GM21381 (cell line): Measurements from ENCODE around the gene HPS1.

ENCODE experiments used
- ATAC-seq: cut with Tn5 transposase; IDR thresholded peaks from one replicate; pipeline ENCODE4 v1.9.1; 2021; ENCODE audit warnings: mild to moderate bottlenecking, moderate library complexity; ENCODE audit not compliant: unreplicated experiment

HPS1 gene

DNA sequence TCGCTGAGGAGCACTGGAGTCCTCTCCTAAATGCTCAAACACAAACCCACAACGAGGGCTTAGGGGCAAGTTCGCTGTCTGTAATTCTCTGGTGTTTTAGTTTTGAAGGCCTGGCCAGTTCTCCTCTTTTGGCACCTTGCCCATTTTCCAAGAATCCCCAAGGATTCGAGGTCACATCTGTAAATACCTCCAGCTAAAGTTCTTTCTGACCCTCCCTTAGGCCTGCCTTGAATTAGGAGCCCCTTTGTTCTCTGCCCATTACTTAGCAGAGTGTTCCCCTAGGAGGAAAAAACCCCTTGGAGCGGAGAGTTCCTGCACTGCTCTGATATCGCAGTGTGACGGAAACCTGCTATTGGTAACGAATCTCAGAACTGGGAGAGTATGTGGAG, 31.0 kb downstream of the HPS1 start:
- no peak for ATAC-seq

DNA sequence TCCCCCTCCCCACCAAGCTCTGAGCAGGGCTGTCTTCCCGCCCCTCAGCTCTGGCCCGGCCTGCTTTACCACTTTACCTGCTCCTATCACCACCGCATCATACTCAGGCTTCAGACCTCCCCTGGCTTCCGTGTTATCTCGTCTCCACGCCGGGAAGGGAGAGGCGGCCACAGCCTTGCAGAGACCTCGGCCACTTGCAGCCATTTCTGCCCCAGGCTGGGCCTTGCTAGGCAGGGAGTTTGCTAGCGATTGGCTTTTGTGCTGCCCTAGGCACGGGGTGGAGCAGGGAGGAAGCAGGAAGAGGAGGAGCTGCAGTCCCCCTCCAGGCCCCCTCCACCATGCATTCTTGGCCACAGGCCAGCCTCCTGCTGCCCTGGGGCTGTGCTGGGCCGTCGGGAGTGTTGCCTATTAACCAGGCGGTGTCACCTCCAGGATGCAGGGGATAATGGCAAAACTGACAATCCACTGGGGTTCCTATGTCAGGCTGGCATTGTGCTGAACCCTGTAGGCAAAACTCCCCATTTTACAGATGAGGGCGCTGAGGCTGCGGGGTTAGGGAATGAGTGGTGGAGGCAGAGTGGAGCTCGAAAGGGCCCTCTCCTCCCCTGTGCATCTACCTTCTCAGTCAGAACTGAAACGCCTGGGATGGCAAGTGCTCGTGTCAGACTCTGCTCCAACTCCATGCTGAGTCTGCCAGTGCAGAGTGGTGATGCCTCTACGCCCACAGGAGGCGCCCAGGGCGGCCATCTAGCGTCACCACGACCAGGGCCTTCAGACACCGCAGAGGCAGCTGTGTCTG, 31.6 kb downstream of the HPS1 start, which contains the start of gene PYROXD2:
TSS of gene PYROXD2 (minus strand) at position 251 of the 799 bp plus-strand sequence. CDS start at position 204, 47 bp downstream.
- ATAC-seq = no peak

DNA sequence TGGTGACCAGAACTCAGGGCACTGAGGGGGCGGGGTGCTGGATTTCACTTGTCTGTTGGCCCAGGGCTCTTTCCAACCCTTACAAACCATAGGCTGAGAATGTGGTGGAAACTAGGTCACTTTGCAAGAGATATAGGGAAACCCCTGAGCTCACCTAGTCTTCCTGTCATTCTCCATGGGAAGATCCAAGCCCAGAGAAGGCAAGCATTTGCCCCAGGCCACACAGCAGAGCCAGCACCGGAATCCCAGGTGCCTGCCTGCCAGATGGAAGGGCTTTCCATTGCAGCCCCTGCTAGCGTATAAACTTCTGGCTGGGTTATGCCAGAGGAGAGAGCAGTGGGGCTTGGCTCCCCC, 32.2 kb downstream of the HPS1 start:
- ATAC-seq = no peak

- ATAC-seq = no peak
Observed at GRCh38 chr10:98411768-98412167, 35.0 kb downstream of the HPS1 start.

GRCh38 chr10:98411166-98411565, 35.6 kb downstream of the HPS1 start:
- no peak for ATAC-seq

GRCh38 chr10:98410759-98411158, 36.0 kb downstream of the HPS1 start:
- no peak for ATAC-seq

DNA sequence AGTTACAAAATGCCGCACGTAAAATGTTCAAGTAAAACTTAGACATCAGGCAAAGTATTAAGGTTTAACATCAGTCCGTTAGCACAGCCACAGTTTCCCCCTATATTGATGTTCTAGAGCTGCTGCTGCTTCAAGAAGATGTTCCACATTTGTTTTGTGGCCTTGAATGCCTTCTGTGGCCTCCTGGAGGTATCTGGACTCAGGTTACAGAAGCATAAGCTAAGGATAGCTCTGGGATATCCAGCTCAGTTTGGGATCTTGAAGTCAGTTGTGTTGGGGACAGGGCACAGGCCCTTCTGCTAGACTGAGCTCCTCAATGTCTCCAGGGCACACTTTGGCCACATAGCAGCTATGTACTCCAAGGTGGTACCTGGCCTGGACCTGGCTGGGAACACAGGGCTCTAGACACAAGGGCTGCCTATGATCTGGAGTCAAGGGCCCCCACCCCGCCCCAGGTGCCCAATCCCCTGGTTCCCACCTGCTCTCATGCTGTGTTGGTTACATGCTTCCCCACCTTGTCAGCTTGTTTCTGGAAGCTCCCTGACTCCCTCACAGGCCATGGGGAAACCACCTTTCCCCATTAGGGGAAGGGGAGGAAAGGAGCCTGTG, 36.5 kb downstream of the HPS1 start:
- ATAC-seq = no peak

DNA sequence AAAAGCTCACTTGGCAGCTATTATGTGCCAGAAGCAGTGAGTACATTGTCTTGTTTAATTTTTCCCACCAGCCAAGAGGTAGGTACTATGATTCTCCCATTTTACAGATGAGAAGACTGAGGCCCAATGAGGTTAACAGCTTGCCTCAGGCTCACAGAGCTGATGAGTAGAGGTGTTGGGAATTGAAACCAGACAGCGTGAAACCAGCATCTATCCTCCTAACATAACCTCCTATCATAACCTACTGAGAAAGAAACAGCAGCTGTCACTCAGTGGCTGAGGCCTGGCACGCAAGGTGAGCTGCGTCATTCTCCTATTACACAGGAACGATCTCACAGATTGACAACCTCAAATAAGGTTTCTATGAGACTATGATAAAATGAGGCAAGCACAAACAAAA, 37.9 kb downstream of the HPS1 start:
- ATAC-seq = peak; percentile 67

- ATAC-seq = no peak
Observed at GRCh38 chr10:98407744-98408241, 38.9 kb downstream of the HPS1 start.

DNA sequence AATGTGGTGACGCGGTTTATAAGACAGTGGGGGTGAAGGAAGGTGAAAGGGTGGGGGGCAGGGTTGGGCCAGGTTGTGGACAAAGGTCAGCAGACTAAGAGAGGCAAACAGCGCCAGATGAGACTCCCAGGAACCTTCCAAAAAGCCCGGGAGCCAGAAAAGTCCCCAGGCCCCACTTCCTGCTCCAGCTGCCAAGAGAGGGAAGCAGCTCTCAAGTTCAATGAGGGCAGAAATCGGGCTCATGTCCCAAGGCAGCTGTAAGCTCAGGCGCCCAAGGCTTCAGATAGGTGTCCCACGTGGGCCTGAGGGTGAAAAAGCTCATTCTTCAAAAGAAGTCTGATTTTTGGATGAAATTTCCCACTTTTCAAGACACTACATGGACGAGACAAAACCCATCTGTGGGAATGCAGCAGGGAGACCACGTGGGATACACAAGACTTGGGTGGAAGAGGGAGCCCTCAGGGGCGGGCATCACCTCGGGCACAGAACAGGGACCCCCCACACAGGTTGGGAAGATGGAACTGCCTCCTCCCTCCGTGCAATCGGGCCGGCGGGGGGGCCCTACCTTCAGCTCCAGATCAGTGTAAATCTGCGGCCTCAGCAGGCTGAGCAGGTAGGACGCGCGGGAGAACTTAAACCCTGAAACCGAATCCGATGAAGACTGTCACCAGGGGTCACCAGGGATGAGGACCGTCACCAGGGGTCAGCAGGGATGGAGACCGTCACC, 39.6 kb downstream of the HPS1 start:
- no peak for ATAC-seq

- no peak for ATAC-seq
Observed at GRCh38 chr10:98405422-98405821, 41.3 kb downstream of the HPS1 start.

GRCh38 chr10:98404571-98405359, 42.0 kb downstream of the HPS1 start:
- peak; percentile 39 for ATAC-seq

DNA sequence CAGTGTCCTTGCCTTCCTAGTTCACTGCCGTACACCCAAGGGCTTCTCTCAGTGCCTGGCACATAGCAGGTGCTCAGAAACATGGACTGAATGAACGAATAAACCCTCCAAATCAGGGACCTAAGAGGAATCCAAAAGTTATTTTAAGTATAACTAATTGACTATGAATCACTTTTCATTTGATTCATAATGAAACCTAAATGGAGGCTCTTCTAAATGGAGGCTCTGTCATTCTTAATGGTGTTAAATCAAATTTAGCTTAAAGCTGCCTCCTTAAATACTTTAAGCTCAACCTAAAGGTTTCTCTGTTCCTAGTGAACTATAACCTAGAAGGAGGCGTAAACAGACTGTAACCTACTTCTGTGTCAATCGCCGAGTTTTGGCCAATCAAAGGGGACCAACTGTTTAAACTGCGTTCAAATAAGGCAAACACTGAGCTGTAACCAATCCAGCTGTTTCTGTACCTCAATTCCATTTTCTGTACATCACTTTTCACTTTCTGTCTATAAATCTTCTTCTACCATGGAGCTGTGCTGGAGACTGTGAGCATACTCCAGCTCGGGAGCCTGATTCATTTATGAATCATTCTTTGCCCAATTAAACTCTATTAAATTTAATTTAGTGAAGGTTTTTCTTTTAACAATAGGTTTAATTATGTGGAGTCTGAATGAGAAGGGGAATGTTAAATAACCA, 42.8 kb downstream of the HPS1 start:
- no peak for ATAC-seq

DNA sequence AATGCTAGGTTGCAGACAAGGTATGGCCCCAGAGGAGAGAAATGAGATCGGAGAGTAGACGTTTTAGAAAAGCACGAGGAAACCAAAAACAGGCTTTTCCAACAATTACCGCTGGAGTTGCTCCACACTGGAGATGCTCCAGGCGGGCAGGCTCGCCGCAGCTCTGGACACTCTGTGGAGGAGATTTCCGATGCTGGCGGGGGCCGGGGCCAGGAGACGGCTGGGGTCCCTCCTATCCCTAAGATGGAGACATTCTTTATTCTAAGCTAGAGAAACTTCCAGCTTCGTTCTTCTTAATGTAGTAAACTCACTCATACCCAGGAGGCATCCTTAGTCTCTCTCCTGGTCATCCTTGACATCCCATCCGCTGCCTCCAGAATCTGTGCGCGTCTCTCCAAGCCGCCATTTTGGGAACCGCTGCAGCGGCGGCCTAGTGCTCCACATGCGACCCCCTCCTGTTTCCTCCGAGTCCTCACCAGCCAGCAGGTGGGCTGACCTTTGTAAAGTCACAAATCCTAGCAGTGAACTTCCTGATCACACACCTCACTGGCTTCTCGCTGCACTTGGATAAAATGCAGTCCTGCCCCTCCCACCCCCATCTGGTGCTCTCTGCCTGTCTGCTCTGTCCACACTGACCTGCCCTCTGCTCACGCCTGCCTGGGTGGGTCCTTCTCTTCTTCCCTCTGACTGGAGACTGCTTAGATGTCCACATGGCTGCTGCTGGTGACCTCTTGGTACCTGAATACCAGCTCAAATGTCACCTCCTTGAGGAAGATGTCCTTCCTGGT, 43.6 kb downstream of the HPS1 start:
- no peak for ATAC-seq

- ATAC-seq = no peak
Observed at GRCh38 chr10:98402478-98402877, 44.3 kb downstream of the HPS1 start.

DNA sequence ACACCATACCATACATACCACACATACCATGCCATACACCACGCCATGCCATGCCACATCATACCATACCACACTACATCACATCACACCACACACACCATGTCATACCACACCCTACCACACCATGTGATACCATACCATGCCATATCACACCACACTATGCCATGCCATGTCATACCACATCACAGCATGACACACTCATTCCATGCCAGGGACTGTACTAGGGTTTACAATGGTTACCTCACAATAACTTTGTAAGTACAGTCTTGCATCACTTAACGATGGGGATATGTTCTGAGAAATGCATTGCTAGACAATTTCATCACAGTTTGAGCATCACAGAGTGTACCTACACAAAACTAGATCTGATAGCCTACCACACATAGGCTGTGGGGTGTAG, 46.3 kb downstream of the HPS1 start:
- ATAC-seq = no peak

- no peak for ATAC-seq
Observed at GRCh38 chr10:98399784-98400183, 47.0 kb downstream of the HPS1 start.

DNA sequence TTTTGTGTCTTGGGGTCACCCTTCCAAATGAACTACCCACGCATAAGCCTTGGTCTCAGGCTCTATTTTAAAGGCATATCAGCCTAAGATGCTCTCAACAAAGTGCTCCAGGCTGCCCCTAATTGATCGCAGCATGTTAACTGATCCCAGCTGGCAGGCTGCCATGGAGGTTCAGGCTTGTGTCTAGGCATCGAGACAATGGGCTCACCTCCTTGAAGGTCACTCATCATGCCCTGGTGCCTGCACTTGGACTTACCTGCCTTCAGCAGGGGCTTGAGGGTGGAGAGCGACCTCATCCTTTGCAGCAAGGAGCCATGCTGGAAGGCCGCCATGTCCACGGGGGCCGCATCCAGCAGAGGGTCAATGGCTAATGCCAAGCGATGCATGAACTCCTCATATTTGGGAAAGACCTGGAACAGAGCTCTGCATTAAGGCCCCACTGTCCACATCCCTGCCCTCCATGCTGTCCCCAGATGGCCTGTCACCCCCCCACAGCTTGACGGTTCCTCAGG, 49.6 kb downstream of the HPS1 start:
- no peak for ATAC-seq
